H1 (cell line): ENCODE measurements around the gene PIK3CA. TPM values are rescaled to one million over a fixed set of nuclear protein-coding genes. Genes with fewer than 3 reads are reported as not detected.

Source experiments
- CTCF ChIA-PET: fragments of 300-600 bp; sonication (Branson Sonifier 250); formaldehyde crosslinking; loops from one replicate; lab custom pipeline; 2021; ENCODE audit not compliant: partially characterized antibody; lab: Charles Lee
- POLR2A ChIA-PET: fragments of 300-600 bp; sonication (Branson Sonifier 250); formaldehyde crosslinking; loops from one replicate; lab custom pipeline; 2021; ENCODE audit warnings: inconsistent platforms; ENCODE audit not compliant: partially characterized antibody; lab: Charles Lee
- DNase-seq, 2 experiments: peaks; one replicate each; pipeline versions ENCODE4 v3.0.0 to v3.0.0-alpha.2; 2010 to 2022; ENCODE audit warnings: low spot score in 2 of 2, low read depth in 1 of 2, mixed read lengths in 1 of 2
- FAIRE-seq: peaks from 2 replicates; lab custom pipeline; 2011; peaks lifted over from hg19 to GRCh38; lab: Jason Lieb, UNC
- H2AFZ ChIP-seq: 2 replicates; pipeline ENCODE4 v1.8.1; 2012; ENCODE audit warnings: low read length, inconsistent platforms
- H2AK5ac ChIP-seq: 2 replicates; pipeline ENCODE4 v1.6.1; 2013; ENCODE audit warnings: low read depth, low read length
- H2BK120ac ChIP-seq: replicated peaks from 2 replicates; pipeline ENCODE3; 2013; ENCODE audit warnings: low read depth, low read length, inconsistent platforms
- H2BK12ac ChIP-seq: 2 replicates; pipeline ENCODE4 v1.6.1; 2013; ENCODE audit warnings: low read depth, low read length
- H2BK15ac ChIP-seq: 2 replicates; pipeline ENCODE4 v1.6.1; 2013; ENCODE audit warnings: low read length
- H2BK20ac ChIP-seq: 2 replicates; pipeline ENCODE4 v1.6.1; 2013; ENCODE audit warnings: low read length
- H2BK5ac ChIP-seq: 2 replicates; pipeline ENCODE4 v1.6.1; 2013; ENCODE audit warnings: low read depth, low read length
- H3K14ac ChIP-seq: 2 replicates; pipeline ENCODE4 v1.6.1; 2013; ENCODE audit warnings: inconsistent platforms; ENCODE audit not compliant: insufficient read length
- H3K18ac ChIP-seq: 2 replicates; pipeline ENCODE4 v1.6.1; 2013; ENCODE audit warnings: low read length; ENCODE audit errors: extremely low read depth
- H3K23ac ChIP-seq: 2 replicates; pipeline ENCODE4 v1.6.1; 2013; ENCODE audit warnings: inconsistent platforms; ENCODE audit not compliant: insufficient read length
- H3K23me2 ChIP-seq: 2 replicates; pipeline ENCODE4 v1.6.1; 2013; ENCODE audit warnings: low read depth, low read length
- H3K27ac ChIP-seq: 2 replicates; pipeline ENCODE4 v1.6.1; 2011; ENCODE audit warnings: low read depth, low read length, inconsistent platforms
- H3K27me3 ChIP-seq, 4 experiments: replicated peaks in 1 of 4; 1 replicate in 1 of 4; 2 replicates in 3 of 4; pipeline versions ENCODE4 v1.6.1 to v1.8.1; 2011 to 2013; ENCODE audit warnings: low read length in 3 of 4, mild to moderate bottlenecking in 3 of 4, inconsistent platforms in 2 of 4, mixed read lengths in 2 of 4, moderate library complexity in 1 of 4; ENCODE audit not compliant: control insufficient read depth in 3 of 4, insufficient read depth in 3 of 4; ENCODE audit errors: extremely low read depth in 1 of 4
- H3K36me3 ChIP-seq, 4 experiments: 2 replicates each; pipeline versions ENCODE4 v1.6.1 to v1.8.1; 2011 to 2013; ENCODE audit warnings: mild to moderate bottlenecking in 4 of 4, low read length in 3 of 4, moderate library complexity in 2 of 4, control low read depth in 1 of 4, inconsistent platforms in 1 of 4; ENCODE audit not compliant: insufficient read depth in 4 of 4, control insufficient read depth in 2 of 4
- H3K4ac ChIP-seq: replicated peaks from 2 replicates; pipeline ENCODE3; 2013; ENCODE audit warnings: low read length, low read depth, mixed read lengths, inconsistent platforms; ENCODE audit not compliant: insufficient read length
- H3K4me1 ChIP-seq, 4 experiments: replicated peaks in 1 of 4; 1 replicate in 1 of 4; 2 replicates in 3 of 4; pipeline versions ENCODE4 v1.6.1 to v1.8.1; 2011 to 2013; ENCODE audit warnings: low read length in 3 of 4, inconsistent platforms in 2 of 4, mixed read lengths in 1 of 4; ENCODE audit not compliant: insufficient read depth in 4 of 4, control insufficient read depth in 3 of 4
- H3K4me2 ChIP-seq, 2 experiments: 2 replicates each; pipeline versions ENCODE4 v1.6.1 to v1.8.1; 2011 to 2013; ENCODE audit warnings: low read depth in 2 of 2, low read length in 2 of 2, control low read depth in 1 of 2, inconsistent platforms in 1 of 2, mild to moderate bottlenecking in 1 of 2; ENCODE audit not compliant: insufficient read depth in 1 of 2
- H3K4me3 ChIP-seq, 4 experiments: fragments of 200-600, 300-600 bp in 1 of 4; sonication (generic), shearing (Covaris generic), sonication (Bioruptor Twin) in 1 of 4; 2 replicates each; pipeline versions ENCODE4 v1.5.1 to v1.8.1; 2011 to 2016; ENCODE audit warnings: low read length in 4 of 4, low read depth in 3 of 4, control low read depth in 2 of 4, inconsistent platforms in 2 of 4, mild to moderate bottlenecking in 2 of 4, mixed read lengths in 1 of 4, moderate library complexity in 1 of 4; ENCODE audit not compliant: insufficient read depth in 2 of 4; ENCODE audit errors: extremely low read depth in 1 of 4
- H3K56ac ChIP-seq: replicated peaks from 2 replicates; pipeline ENCODE3; 2013; ENCODE audit warnings: low read depth, mild to moderate bottlenecking, mixed read lengths, low read length, inconsistent platforms; ENCODE audit not compliant: insufficient read length
- H3K79me1 ChIP-seq: 2 replicates; pipeline ENCODE4 v1.6.1; 2013; ENCODE audit warnings: low read depth, low read length, control low read depth
- H3K79me2 ChIP-seq, 2 experiments: 2 replicates each; pipeline versions ENCODE4 v1.6.1 to v1.8.1; 2012 to 2013; ENCODE audit warnings: low read length in 2 of 2, mild to moderate bottlenecking in 2 of 2, inconsistent platforms in 1 of 2; ENCODE audit not compliant: insufficient read depth in 2 of 2, control insufficient read depth in 1 of 2
- H3K9ac ChIP-seq, 4 experiments: replicated peaks in 1 of 4; 1 replicate in 1 of 4; 2 replicates in 3 of 4; pipeline versions ENCODE4 v1.6.1 to v1.8.1; 2011 to 2013; ENCODE audit warnings: low read depth in 3 of 4, low read length in 3 of 4, control low read depth in 2 of 4, mild to moderate bottlenecking in 2 of 4, moderate library complexity in 2 of 4, inconsistent platforms in 1 of 4; ENCODE audit errors: extremely low read depth in 1 of 4
- H3K9me3 ChIP-seq, 2 experiments: 2 replicates each; pipeline versions ENCODE4 v1.6.1 to v1.8.1; 2012 to 2013; ENCODE audit warnings: mild to moderate bottlenecking in 2 of 2, moderate library complexity in 2 of 2, control low read depth in 1 of 2, inconsistent platforms in 1 of 2, low read depth in 1 of 2, low read length in 1 of 2, mixed read lengths in 1 of 2; ENCODE audit not compliant: insufficient read depth in 2 of 2
- H4K20me1 ChIP-seq, 2 experiments: replicated peaks in 1 of 2; 2 replicates each; pipeline versions ENCODE3 to v1.8.1; 2011 to 2013; ENCODE audit warnings: inconsistent platforms in 2 of 2, low read length in 2 of 2, mild to moderate bottlenecking in 1 of 2; ENCODE audit not compliant: insufficient read depth in 2 of 2, control insufficient read depth in 1 of 2
- H4K5ac ChIP-seq: 2 replicates; pipeline ENCODE4 v1.6.1; 2013; ENCODE audit warnings: low read length, low read depth, mixed read lengths, inconsistent platforms; ENCODE audit not compliant: insufficient read length
- H4K8ac ChIP-seq: 2 replicates; pipeline ENCODE4 v1.8.0; 2013; ENCODE audit warnings: mild to moderate bottlenecking, moderate library complexity, low read length, inconsistent platforms; ENCODE audit not compliant: insufficient read depth; ENCODE audit errors: extremely low read depth
- H4K91ac ChIP-seq: replicated peaks from 2 replicates; pipeline ENCODE3; 2013; ENCODE audit warnings: low read length, mixed read lengths, inconsistent platforms; ENCODE audit not compliant: insufficient read length
- JUN ChIP-seq: IDR thresholded peaks from 2 replicates; pipeline ENCODE4 v1.6.1; 2011; ENCODE audit warnings: low read depth, mild to moderate bottlenecking, improper control_type of control experiment, low read length
- WGBS, 2 experiments: shearing (Covaris generic) in 1 of 2; methylation state at CpG; one replicate each; pipeline versions ENCODE4 v1.1.6 to v1.1.7; 2013 to 2015; ENCODE audit warnings: low lambda C conversion rate in 2 of 2, mixed read lengths in 2 of 2, inconsistent platforms in 1 of 2, low coverage in 1 of 2, missing lambda C conversion rate in 1 of 2; ENCODE audit not compliant: insufficient replicate concordance in 2 of 2, insufficient coverage in 1 of 2, insufficient read length in 1 of 2; ENCODE audit errors: extremely low coverage in 1 of 2, missing lambda C conversion rate in 1 of 2; 5-methylcytosine and 5-hydroxymethylcytosine counted together
- polyA plus RNA-seq, 7 experiments: library from polyadenylated mRNA; depleted of rRNA in 3 of 7; stranded (reverse) in 5 of 7; unstranded in 2 of 7; fragments of >200 nt in 5 of 7; fragments of 200-250 nt in 2 of 7; gene quantifications; 1 replicate in 5 of 7; 2 replicates in 1 of 7; 4 replicates in 1 of 7; pipeline versions ENCODE4 v1.2.1 to v1.2.3, GENCODE V29; 2011 to 2013; ENCODE audit warnings: missing spikeins in 2 of 7, mixed read lengths in 2 of 7
- total RNA-seq: library from RNA; stranded (reverse); fragmentation: NEBNext Ultra II Directional; extraction: Animal tissue kit (Norgen Biotek cat#: 25700); gene quantifications from 2 replicates; pipeline ENCODE4 v1.2.1, GENCODE V29; 2021

PIK3CA gene
- total and polyA plus RNA-seq, 2 of the 8 experiments (the other 6 are each of a cell fraction or from before 2014, with no cell fraction given), result 1.6 to 11.3 TPM

GRCh38 chr3:179263134-179263533 lies 115.0 kb downstream of the PIK3CA start:
- FAIRE-seq, result no peak
- TF ChIP-seq JUN, result no peak
- no peak overlapping the region for H3K9ac ChIP-seq
- no peak for DNase-seq
- ChIA-PET POLR2A (interaction anchor here (1.2 kb wide), 1 partner anchor 18 kb away, joined by 4 read pairs; no protein-coding TSS in a partner anchor), CTCF (interaction anchor here (0.7 to 1.8 kb wide), 4 partner anchors 9 to 59 kb away, joined by 3 to 8 read pairs (median 4); no protein-coding TSS in a partner anchor)
- no peak overlapping the region for H3K23ac ChIP-seq
- no peak overlapping the region for H3K4me2 ChIP-seq
- 93% methylated on average over 15 of the region's 29 CpGs; no CpG with 5 or more reads in 1 of the 2 experiments for WGBS, 2 experiments
- peaks cover 5 to 13% of the 10 kb centered on the region in 2 experiments; a peak in 1 of 4 replicates for H3K9me3 ChIP-seq
- H2BK5ac ChIP-seq, result no peak overlapping the region
- no peak overlapping the region for H2BK20ac ChIP-seq
- no peaks in the 10 kb centered on the region for H3K36me3 ChIP-seq
- H2BK15ac ChIP-seq, result no peak overlapping the region
- no peaks in the 10 kb centered on the region for H3K79me2 ChIP-seq
- H4K91ac ChIP-seq, result no peak overlapping the region
- no peak overlapping the region for H2AFZ ChIP-seq
- peaks cover 0 to 2% (median 0%) of the 10 kb centered on the region in 4 experiments; a peak in 1 of 7 replicates for H3K4me1 ChIP-seq
- no peak overlapping the region for H3K27ac ChIP-seq
- no peak overlapping the region for H3K56ac ChIP-seq
- no peaks in the 10 kb centered on the region for H4K20me1 ChIP-seq
- H4K8ac ChIP-seq, result no peak overlapping the region
- peaks cover 0 to 3% (median 0%) of the 10 kb centered on the region in 4 experiments; a peak in 2 of 7 replicates for H3K27me3 ChIP-seq
- H2AK5ac ChIP-seq, result no peak overlapping the region
- H3K23me2 ChIP-seq, result no peaks in the 10 kb centered on the region; the same call in 1 of the 2 replicates
- no peaks in the 10 kb centered on the region for H3K79me1 ChIP-seq
- H4K5ac ChIP-seq, result no peak overlapping the region
- no peak overlapping the region for H3K18ac ChIP-seq
- no peak overlapping the region for H3K4ac ChIP-seq
- H3K4me3 ChIP-seq, result no peak overlapping the region
- H2BK120ac ChIP-seq, result no peak overlapping the region
- no peak overlapping the region for H3K14ac ChIP-seq
- no peak overlapping the region for H2BK12ac ChIP-seq
